ENCODE measurements around the gene KCNJ2.

KCNJ2 gene

GRCh38 chr17:70132505-70132904 lies 36.8 kb upstream of the KCNJ2 start:
- Histone ChIP-seq H3K27ac (ENCODE audit: insufficient read depth, low read length, poor library complexity, severe bottlenecking) (no peak overlapping the region), H3K4me1 (ENCODE audit: control insufficient read depth, insufficient read depth, low read length, poor library complexity, severe bottlenecking) (no peaks in the 10 kb centered on the region), H3K27me3 (replicated peaks; ENCODE audit: control insufficient read depth, insufficient read depth, low read length, poor library complexity, severe bottlenecking) (no peaks in the 10 kb centered on the region), H3K4me3 (ENCODE audit: insufficient read depth, low read depth, low read length, poor library complexity, severe bottlenecking) (no peak overlapping the region), H3K36me3 (ENCODE audit: control insufficient read depth, insufficient read depth, low read length) (no peaks in the 10 kb centered on the region), H3K9me3 (ENCODE audit: control insufficient read depth, low read length) (no peaks in the 10 kb centered on the region)
- DNase-seq: no peak

DNA sequence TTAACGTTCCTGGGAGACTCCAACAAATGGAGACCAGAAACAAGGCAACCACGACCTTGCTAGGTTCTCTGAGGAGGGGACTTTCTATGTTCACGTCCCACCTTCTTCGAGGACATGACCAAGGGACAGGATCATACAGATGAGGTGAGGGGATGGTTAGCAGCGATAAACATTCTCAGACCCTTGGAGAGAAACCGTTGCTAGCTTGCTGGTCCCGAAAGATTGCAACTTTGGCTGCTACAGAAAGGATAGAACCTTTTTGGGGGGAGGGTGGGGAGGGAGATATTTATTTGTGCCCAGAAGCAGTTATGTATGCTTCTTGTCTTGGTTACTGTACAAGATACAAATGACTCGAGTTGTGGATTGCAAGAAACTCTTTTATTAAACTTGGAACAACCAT lies 35.3 kb upstream of the KCNJ2 start:
- H3K36me3 ChIP-seq (ENCODE audit: control insufficient read depth, insufficient read depth, low read length): no peaks in the 10 kb centered on the region
- no peaks in the 10 kb centered on the region for H3K9me3 ChIP-seq (ENCODE audit: control insufficient read depth, low read length)
- H3K4me1 ChIP-seq (ENCODE audit: control insufficient read depth, insufficient read depth, low read length, poor library complexity, severe bottlenecking): no peaks in the 10 kb centered on the region
- DNase-seq: no peak
- H3K4me3 ChIP-seq (ENCODE audit: insufficient read depth, low read depth, low read length, poor library complexity, severe bottlenecking): no peak overlapping the region
- H3K27me3 ChIP-seq (replicated peaks; ENCODE audit: control insufficient read depth, insufficient read depth, low read length, poor library complexity, severe bottlenecking): no peaks in the 10 kb centered on the region
- no peak overlapping the region for H3K27ac ChIP-seq (ENCODE audit: insufficient read depth, low read length, poor library complexity, severe bottlenecking)

DNA sequence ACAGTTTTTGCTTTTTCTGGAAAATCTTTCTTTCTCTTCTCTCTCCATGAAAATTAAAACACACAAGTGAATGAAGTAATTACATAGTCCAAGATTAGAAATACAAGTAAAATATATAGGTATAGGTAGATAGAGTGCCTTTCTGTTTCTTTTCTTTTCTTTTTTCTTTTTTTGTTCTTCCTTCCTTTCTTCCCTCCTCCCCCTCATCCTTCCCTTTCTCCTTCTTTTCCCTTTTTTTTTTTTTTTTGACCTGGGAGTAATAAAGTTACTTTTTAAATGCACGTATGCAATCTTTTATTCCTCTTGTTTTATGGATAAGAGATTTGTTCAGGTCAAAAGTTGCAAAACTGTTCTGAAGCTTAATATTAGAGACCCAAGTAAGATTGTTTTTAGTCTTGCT lies 34.6 kb upstream of the KCNJ2 start:
- no peaks in the 10 kb centered on the region for H3K27me3 ChIP-seq (replicated peaks; ENCODE audit: control insufficient read depth, insufficient read depth, low read length, poor library complexity, severe bottlenecking)
- H3K36me3 ChIP-seq (ENCODE audit: control insufficient read depth, insufficient read depth, low read length): no peaks in the 10 kb centered on the region
- DNase-seq: no peak

DNA sequence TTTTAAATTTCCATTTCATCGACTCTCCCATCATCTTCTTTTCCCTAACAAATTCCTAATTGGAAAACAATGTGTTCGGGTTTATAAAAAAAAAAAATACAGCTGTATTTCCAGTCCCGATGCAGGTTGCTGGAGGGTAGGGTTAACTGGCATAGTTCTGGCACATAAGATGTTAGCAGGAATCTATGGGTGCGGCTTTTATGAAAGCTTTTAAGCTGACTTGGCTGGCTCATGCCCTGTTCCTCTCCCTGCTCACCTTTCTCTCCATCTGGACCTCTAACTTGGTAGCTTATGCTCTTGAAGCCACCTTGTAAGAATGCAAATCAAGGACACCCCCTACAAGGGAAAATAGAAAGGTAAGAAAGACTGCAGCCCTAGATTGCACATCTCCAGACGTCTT lies 33.2 kb upstream of the KCNJ2 start:
- H3K4me3 ChIP-seq (ENCODE audit: insufficient read depth, low read depth, low read length, poor library complexity, severe bottlenecking): no peak overlapping the region
- no peak for DNase-seq
- no peaks in the 10 kb centered on the region for H3K9me3 ChIP-seq (ENCODE audit: control insufficient read depth, low read length)
- H3K4me1 ChIP-seq (ENCODE audit: control insufficient read depth, insufficient read depth, low read length, poor library complexity, severe bottlenecking): no peaks in the 10 kb centered on the region
- H3K36me3 ChIP-seq (ENCODE audit: control insufficient read depth, insufficient read depth, low read length): no peaks in the 10 kb centered on the region
- no peak overlapping the region for H3K27ac ChIP-seq (ENCODE audit: insufficient read depth, low read length, poor library complexity, severe bottlenecking)
- no peaks in the 10 kb centered on the region for H3K27me3 ChIP-seq (replicated peaks; ENCODE audit: control insufficient read depth, insufficient read depth, low read length, poor library complexity, severe bottlenecking)

More for the DNA sequence above, 34.6 kb upstream of the KCNJ2 start:
- Histone ChIP-seq H3K27ac (ENCODE audit: insufficient read depth, low read length, poor library complexity, severe bottlenecking) (no peak overlapping the region), H3K4me3 (ENCODE audit: insufficient read depth, low read depth, low read length, poor library complexity, severe bottlenecking) (no peak overlapping the region), H3K9me3 (ENCODE audit: control insufficient read depth, low read length) (no peaks in the 10 kb centered on the region), H3K4me1 (ENCODE audit: control insufficient read depth, insufficient read depth, low read length, poor library complexity, severe bottlenecking) (no peaks in the 10 kb centered on the region)

DNA sequence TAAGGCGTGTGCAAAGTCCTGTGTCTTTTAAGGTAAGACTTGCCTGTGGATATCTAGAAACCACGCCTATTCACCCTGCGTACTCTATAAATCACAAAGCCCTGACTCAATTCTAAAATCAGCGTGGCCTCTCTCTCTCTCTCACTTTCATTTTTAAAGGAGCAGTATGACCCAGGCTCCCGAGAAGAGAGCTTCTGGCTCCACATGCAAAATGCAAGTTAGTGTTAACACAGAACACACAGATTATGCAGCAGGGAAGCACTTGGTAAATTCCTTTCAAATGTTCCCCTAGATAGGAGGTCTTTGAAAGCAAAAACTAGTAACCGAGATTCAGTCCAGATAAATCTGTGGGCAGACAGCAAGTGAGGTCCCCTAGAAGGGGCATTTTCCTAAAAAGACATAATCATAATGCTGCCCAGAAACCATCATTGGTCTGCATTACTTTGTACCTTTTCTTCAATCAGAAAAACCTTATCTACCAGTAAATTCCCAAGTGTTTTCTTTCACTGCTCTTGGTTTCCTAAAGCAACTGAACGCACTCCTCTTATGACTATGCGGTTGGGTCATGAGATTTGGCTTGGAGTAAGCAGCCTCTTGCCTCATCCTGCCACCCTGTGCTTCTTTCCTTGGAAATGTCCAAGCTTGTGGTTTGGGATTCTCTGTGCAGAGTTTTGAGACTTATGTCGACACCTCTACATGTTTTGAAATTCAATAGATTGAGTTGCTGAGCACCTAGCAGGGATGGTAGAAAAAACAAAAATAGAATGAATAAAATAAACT lies 31.7 kb upstream of the KCNJ2 start:
- Histone ChIP-seq H3K4me1 (ENCODE audit: control insufficient read depth, insufficient read depth, low read length, poor library complexity, severe bottlenecking) (no peaks in the 10 kb centered on the region), H3K27ac (ENCODE audit: insufficient read depth, low read length, poor library complexity, severe bottlenecking) (no peak overlapping the region), H3K4me3 (ENCODE audit: insufficient read depth, low read depth, low read length, poor library complexity, severe bottlenecking) (peak overlapping the region; percentile 35), H3K36me3 (ENCODE audit: control insufficient read depth, insufficient read depth, low read length) (no peaks in the 10 kb centered on the region), H3K27me3 (replicated peaks; ENCODE audit: control insufficient read depth, insufficient read depth, low read length, poor library complexity, severe bottlenecking) (no peaks in the 10 kb centered on the region), H3K9me3 (ENCODE audit: control insufficient read depth, low read length) (no peaks in the 10 kb centered on the region)
- DNase-seq: no peak

GRCh38 chr17:70138291-70138865 lies 31.0 kb upstream of the KCNJ2 start:
- Histone ChIP-seq H3K27ac (ENCODE audit: insufficient read depth, low read length, poor library complexity, severe bottlenecking) (no peak overlapping the region), H3K27me3 (replicated peaks; ENCODE audit: control insufficient read depth, insufficient read depth, low read length, poor library complexity, severe bottlenecking) (no peaks in the 10 kb centered on the region), H3K9me3 (ENCODE audit: control insufficient read depth, low read length) (no peaks in the 10 kb centered on the region), H3K4me3 (ENCODE audit: insufficient read depth, low read depth, low read length, poor library complexity, severe bottlenecking) (no peak overlapping the region), H3K4me1 (ENCODE audit: control insufficient read depth, insufficient read depth, low read length, poor library complexity, severe bottlenecking) (no peaks in the 10 kb centered on the region), H3K36me3 (ENCODE audit: control insufficient read depth, insufficient read depth, low read length) (no peaks in the 10 kb centered on the region)
- DNase-seq: no peak

- Histone ChIP-seq H3K27me3 (replicated peaks; ENCODE audit: control insufficient read depth, insufficient read depth, low read length, poor library complexity, severe bottlenecking) (no peaks in the 10 kb centered on the region), H3K27ac (ENCODE audit: insufficient read depth, low read length, poor library complexity, severe bottlenecking) (no peak overlapping the region), H3K4me1 (ENCODE audit: control insufficient read depth, insufficient read depth, low read length, poor library complexity, severe bottlenecking) (no peaks in the 10 kb centered on the region), H3K36me3 (ENCODE audit: control insufficient read depth, insufficient read depth, low read length) (no peaks in the 10 kb centered on the region), H3K4me3 (ENCODE audit: insufficient read depth, low read depth, low read length, poor library complexity, severe bottlenecking) (no peak overlapping the region), H3K9me3 (ENCODE audit: control insufficient read depth, low read length) (no peaks in the 10 kb centered on the region)
- DNase-seq: no peak
These were observed 29.8 kb upstream of the KCNJ2 start for GRCh38 chr17:70139449-70139993.

DNA sequence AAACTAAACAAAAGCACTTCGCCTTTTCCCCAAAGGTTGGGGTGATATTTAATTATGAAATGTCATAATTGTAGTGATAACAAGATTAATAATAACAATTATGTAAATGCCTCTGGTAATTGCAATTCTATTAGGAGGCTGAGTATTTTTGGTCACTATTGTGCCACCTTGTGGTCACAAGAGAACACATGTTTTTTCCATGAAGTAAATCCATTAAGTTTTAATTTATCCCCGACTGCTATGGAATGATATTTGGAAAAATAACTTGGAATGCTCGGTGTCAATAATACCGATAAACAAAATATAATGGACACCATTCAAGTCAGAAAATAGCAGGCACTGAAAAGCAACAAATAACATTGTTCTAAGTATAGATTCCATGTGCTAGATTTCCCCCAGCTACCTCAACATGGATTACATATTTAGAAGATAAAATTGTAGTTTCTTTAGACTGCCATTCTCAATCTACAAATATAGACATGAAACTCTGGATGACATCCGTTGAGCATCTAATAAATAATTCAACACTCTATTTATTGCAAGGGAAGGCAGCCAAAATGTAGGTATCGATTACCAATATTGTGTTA lies 25.0 kb upstream of the KCNJ2 start:
- Histone ChIP-seq H3K27ac (ENCODE audit: insufficient read depth, low read length, poor library complexity, severe bottlenecking) (no peak overlapping the region), H3K4me1 (ENCODE audit: control insufficient read depth, insufficient read depth, low read length, poor library complexity, severe bottlenecking) (no peaks in the 10 kb centered on the region), H3K27me3 (replicated peaks; ENCODE audit: control insufficient read depth, insufficient read depth, low read length, poor library complexity, severe bottlenecking) (no peaks in the 10 kb centered on the region), H3K9me3 (ENCODE audit: control insufficient read depth, low read length) (no peaks in the 10 kb centered on the region), H3K36me3 (ENCODE audit: control insufficient read depth, insufficient read depth, low read length) (no peaks in the 10 kb centered on the region), H3K4me3 (ENCODE audit: insufficient read depth, low read depth, low read length, poor library complexity, severe bottlenecking) (no peak overlapping the region)
- DNase-seq: no peak

DNA sequence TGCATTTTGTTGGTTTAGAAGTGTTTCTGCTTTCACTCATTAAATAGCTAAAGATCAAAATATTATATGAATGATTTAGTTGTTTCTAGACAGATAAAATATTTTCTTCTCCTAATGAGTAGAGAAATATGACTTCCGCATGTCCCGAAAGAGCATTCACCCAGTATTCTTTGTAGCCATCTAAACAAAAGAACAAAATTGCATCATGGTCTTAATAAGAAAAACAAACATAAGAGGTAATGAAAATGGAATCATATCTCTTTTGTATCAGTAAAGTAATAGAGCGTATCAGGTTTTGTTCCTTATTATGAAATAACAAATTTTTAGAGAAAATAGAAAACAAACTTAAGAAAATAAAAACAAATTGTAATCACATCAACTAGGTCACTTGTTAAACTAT lies 16.1 kb upstream of the KCNJ2 start:
- H3K27ac ChIP-seq (ENCODE audit: insufficient read depth, low read length, poor library complexity, severe bottlenecking): no peak overlapping the region
- no peaks in the 10 kb centered on the region for H3K9me3 ChIP-seq (ENCODE audit: control insufficient read depth, low read length)
- no peaks in the 10 kb centered on the region for H3K27me3 ChIP-seq (replicated peaks; ENCODE audit: control insufficient read depth, insufficient read depth, low read length, poor library complexity, severe bottlenecking)
- H3K36me3 ChIP-seq (ENCODE audit: control insufficient read depth, insufficient read depth, low read length): no peaks in the 10 kb centered on the region
- H3K4me3 ChIP-seq (ENCODE audit: insufficient read depth, low read depth, low read length, poor library complexity, severe bottlenecking): no peak overlapping the region
- no peaks in the 10 kb centered on the region for H3K4me1 ChIP-seq (ENCODE audit: control insufficient read depth, insufficient read depth, low read length, poor library complexity, severe bottlenecking)
- DNase-seq: no peak

- no peaks in the 10 kb centered on the region for H3K36me3 ChIP-seq (ENCODE audit: control insufficient read depth, insufficient read depth, low read length)
- DNase-seq: no peak
- no peaks in the 10 kb centered on the region for H3K4me1 ChIP-seq (ENCODE audit: control insufficient read depth, insufficient read depth, low read length, poor library complexity, severe bottlenecking)
- peaks cover 3% of the 10 kb centered on the region for H3K27me3 ChIP-seq (replicated peaks; ENCODE audit: control insufficient read depth, insufficient read depth, low read length, poor library complexity, severe bottlenecking)
- H3K4me3 ChIP-seq (ENCODE audit: insufficient read depth, low read depth, low read length, poor library complexity, severe bottlenecking): no peak overlapping the region
- no peak overlapping the region for H3K27ac ChIP-seq (ENCODE audit: insufficient read depth, low read length, poor library complexity, severe bottlenecking)
- H3K9me3 ChIP-seq (ENCODE audit: control insufficient read depth, low read length): no peaks in the 10 kb centered on the region
These were observed 12.2 kb upstream of the KCNJ2 start for GRCh38 chr17:70157151-70157550.

Measured in effector memory CD4-positive, alpha-beta T cell (primary cell).